CD14-positive monocyte (primary cell): ENCODE results near the gene AKT1. TPM values are rescaled to one million over a fixed set of nuclear protein-coding genes. Genes with fewer than 3 reads are reported as not detected.

Experiments used
- DNase-seq, 3 donors: peaks; one replicate each; pipeline ENCODE4 v3.0.0-alpha.2; 2011 to 2022
- H2AFZ ChIP-seq: 2 replicates; pipeline ENCODE4 v1.6.0; 2012; ENCODE audit warnings: mild to moderate bottlenecking, low read depth, low read length, inconsistent platforms; ENCODE audit not compliant: insufficient read depth, poor library complexity, severe bottlenecking
- H3K27ac ChIP-seq, 2 donors: 1 replicate in 1 of 2; 2 replicates in 1 of 2; pipeline ENCODE4 v1.5.1; 2012 to 2013; ENCODE audit warnings: low read length in 2 of 2, control low read depth in 1 of 2, inconsistent platforms in 1 of 2, low read depth in 1 of 2, mild to moderate bottlenecking in 1 of 2
- H3K27me3 ChIP-seq, 2 donors: one replicate each; pipeline versions ENCODE4 v1.6.0 to v1.6.1; 2011 to 2013; ENCODE audit warnings: low read length in 2 of 2; ENCODE audit not compliant: control insufficient read depth in 2 of 2, insufficient read depth in 2 of 2
- H3K36me3 ChIP-seq, 2 donors: replicated peaks in 1 of 2; 1 replicate in 1 of 2; 2 replicates in 1 of 2; pipeline versions ENCODE4 v1.5.1 to v1.6.1; 2012 to 2013; ENCODE audit warnings: low read length in 2 of 2, control low read depth in 1 of 2, inconsistent platforms in 1 of 2, mild to moderate bottlenecking in 1 of 2; ENCODE audit not compliant: insufficient read depth in 2 of 2, control insufficient read depth in 1 of 2
- H3K4me1 ChIP-seq, 2 donors: 1 replicate in 1 of 2; 2 replicates in 1 of 2; pipeline versions ENCODE4 v1.5.1 to v1.6.1; 2012 to 2013; ENCODE audit warnings: low read length in 2 of 2, control low read depth in 1 of 2, inconsistent platforms in 1 of 2, mild to moderate bottlenecking in 1 of 2, moderate library complexity in 1 of 2; ENCODE audit not compliant: insufficient read depth in 2 of 2, control insufficient read depth in 1 of 2
- H3K4me2 ChIP-seq: replicated peaks from 2 replicates; pipeline ENCODE3; 2012; ENCODE audit warnings: low read length, moderate library complexity, mild to moderate bottlenecking; ENCODE audit not compliant: poor library complexity, severe bottlenecking; ENCODE audit errors: extremely low read depth
- H3K4me3 ChIP-seq, 3 experiments: fragments of 200-600 bp in 1 of 3; sonication (generic) in 1 of 3; replicated peaks in 1 of 3; 1 replicate in 2 of 3; 2 replicates in 1 of 3; pipeline ENCODE4 v1.5.1; 2011 to 2013; ENCODE audit warnings: low read length in 3 of 3, mild to moderate bottlenecking in 3 of 3, control low read depth in 2 of 3, low read depth in 2 of 3, inconsistent platforms in 1 of 3, moderate library complexity in 1 of 3
- H3K79me2 ChIP-seq: 2 replicates; pipeline ENCODE4 v1.6.0; 2012; ENCODE audit warnings: mild to moderate bottlenecking, control low read depth, inconsistent platforms, low read length, moderate library complexity; ENCODE audit not compliant: insufficient read depth
- H3K9ac ChIP-seq: 2 replicates; pipeline ENCODE4 v1.6.0; 2017; ENCODE audit warnings: low read length, mild to moderate bottlenecking; ENCODE audit not compliant: insufficient read depth, poor library complexity, severe bottlenecking
- H3K9me3 ChIP-seq, 2 donors: replicated peaks in 1 of 2; 1 replicate in 1 of 2; 2 replicates in 1 of 2; pipeline versions ENCODE4 v1.5.1 to v1.6.1; 2012 to 2013; ENCODE audit warnings: low read length in 2 of 2, control low read depth in 1 of 2; ENCODE audit not compliant: control insufficient read depth in 1 of 2, insufficient read depth in 1 of 2
- H4K20me1 ChIP-seq: 2 replicates; pipeline ENCODE4 v1.6.0; 2012; ENCODE audit warnings: mild to moderate bottlenecking, low read length, control low read depth, moderate library complexity; ENCODE audit not compliant: insufficient read depth
- H3K27ac Mint-ChIP-seq, 7 donors: one replicate each; pipeline ENCODE4 v1.8.0; 2020; ENCODE audit warnings: mild to moderate bottlenecking in 7 of 7, mixed read lengths in 7 of 7, moderate library complexity in 6 of 7, inconsistent platforms in 2 of 7
- H3K27me3 Mint-ChIP-seq, 3 donors: one replicate each; pipeline ENCODE4 v1.8.0; 2021 to 2022; ENCODE audit warnings: low read depth in 3 of 3, mild to moderate bottlenecking in 3 of 3, mixed read lengths in 3 of 3, moderate library complexity in 3 of 3, inconsistent platforms in 1 of 3
- H3K36me3 Mint-ChIP-seq, 2 donors: one replicate each; pipeline ENCODE4 v1.8.0; 2020; ENCODE audit warnings: mixed read lengths in 2 of 2, inconsistent platforms in 1 of 2, mild to moderate bottlenecking in 1 of 2
- H3K4me1 Mint-ChIP-seq: one replicate; pipeline ENCODE4 v1.8.0; 2020; ENCODE audit warnings: mild to moderate bottlenecking, mixed read lengths
- H3K4me3 Mint-ChIP-seq, 2 donors: one replicate each; pipeline ENCODE4 v1.8.0; 2020; ENCODE audit warnings: mild to moderate bottlenecking in 2 of 2, mixed read lengths in 2 of 2, moderate library complexity in 1 of 2
- H3K9me3 Mint-ChIP-seq, 7 donors: one replicate each; pipeline ENCODE4 v1.8.0; 2020 to 2022; ENCODE audit warnings: mixed read lengths in 7 of 7, mild to moderate bottlenecking in 6 of 7, moderate library complexity in 6 of 7, inconsistent platforms in 2 of 7
- CTCF ChIP-seq: fragments of 200-600 bp; IDR thresholded peaks from one replicate; pipeline ENCODE4 v1.8.0; 2022; ENCODE audit warnings: antibody characterized with exemption, mild to moderate bottlenecking
- WGBS: methylation state at CpG from one replicate; pipeline ENCODE4 v1.1.5; 2013; ENCODE audit warnings: missing lambda C conversion rate; ENCODE audit not compliant: insufficient coverage; 5-methylcytosine and 5-hydroxymethylcytosine counted together
- intact Hi-C, 2 donors: fragments of 100-400 bp; cut with micrococcal nuclease; formaldehyde crosslinking; loops; one replicate each; pipeline versions ENCODE4 v1.15.0 to v1.15.1; 2023
- polyA plus RNA-seq, 3 donors: library from polyadenylated mRNA; depleted of rRNA in 1 of 3; unstranded in 2 of 3; stranded (reverse) in 1 of 3; fragments of 300-500 nt in 2 of 3; fragments of >200 nt in 1 of 3; fragmentation: Illumina TruSeq in 2 of 3; gene quantifications; 1 replicate in 2 of 3; 2 replicates in 1 of 3; pipeline ENCODE4 v1.2.3, GENCODE V29; 2012 to 2021

AKT1 gene
- polyA plus RNA-seq, 3 donors, result 7.2 to 180 (median 26.4) TPM

DNA sequence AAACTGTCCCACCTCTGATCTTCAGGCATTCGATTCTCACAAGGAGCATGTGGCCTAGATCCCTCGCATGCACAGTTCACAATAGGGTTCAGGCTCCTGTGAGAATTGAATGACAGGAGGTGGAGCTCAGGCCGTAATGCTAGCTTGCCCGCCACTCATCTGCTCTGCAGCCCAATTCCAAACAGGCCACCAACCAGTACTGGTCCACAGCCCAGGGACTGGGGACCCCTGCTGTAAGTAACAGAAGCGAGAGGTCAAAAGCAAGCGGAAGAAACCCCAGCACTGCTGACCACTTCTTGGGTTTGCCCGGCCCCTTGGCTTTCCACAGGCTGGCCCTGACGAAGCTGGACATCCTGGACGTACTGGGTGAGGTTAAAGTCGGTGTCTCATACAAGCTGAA, 51.1 kb downstream of the AKT1 start:
- no peak for TF ChIP-seq CTCF
- Mint-ChIP-seq H3K4me3 (no peak overlapping the region), H3K36me3 (peaks cover 3 to 4% of the 10 kb centered on the region in 2 donors), H3K9me3 (no peaks in the 10 kb centered on the region), H3K27ac (no peak overlapping the region), H3K27me3 (no peaks in the 10 kb centered on the region), H3K4me1 (peaks cover 17% of the 10 kb centered on the region)
- Histone ChIP-seq H3K9me3 (no peaks in the 10 kb centered on the region), H3K9ac (no peak overlapping the region), H3K4me1 (peaks cover 0 to 17% of the 10 kb centered on the region in 2 donors), H3K36me3 (no peaks in the 10 kb centered on the region), H2AFZ (no peak overlapping the region), H3K27ac (no peak overlapping the region), H4K20me1 (no peaks in the 10 kb centered on the region), H3K79me2 (no peaks in the 10 kb centered on the region), H3K4me2 (no peak overlapping the region), H3K27me3 (no peaks in the 10 kb centered on the region), H3K4me3 (no peak overlapping the region)
- DNase-seq, result no peak
- intact Hi-C loops, result no loop called here
- whole genome bisulfite sequencing, result 96% methylated on average over 5 of the region's 10 CpGs

GRCh38 chr14:104743461-104744380, 51.8 kb downstream of the AKT1 start:
- DNase-seq, result no peak
- WGBS, result 94% methylated on average over 19 of the region's 28 CpGs
- peaks cover 3 to 4% of the 10 kb centered on the region in 2 donors for H3K36me3 Mint-ChIP-seq
- Histone ChIP-seq H3K27ac (no peak overlapping the region), H3K27me3 (no peaks in the 10 kb centered on the region), H3K9me3 (no peaks in the 10 kb centered on the region), H3K36me3 (no peaks in the 10 kb centered on the region), H3K4me1 (peaks cover 0 to 10% of the 10 kb centered on the region in 2 donors), H3K4me2 (no peak overlapping the region), H3K9ac (no peak overlapping the region), H2AFZ (no peak overlapping the region), H3K79me2 (no peaks in the 10 kb centered on the region), H4K20me1 (no peaks in the 10 kb centered on the region), H3K4me3 (no peak overlapping the region)
- H3K4me3 Mint-ChIP-seq, result peak overlapping the region in 1 of 2 donors; percentile 52
- no peak overlapping the region for H3K27ac Mint-ChIP-seq
- H3K9me3 Mint-ChIP-seq, result no peaks in the 10 kb centered on the region
- no peak for TF ChIP-seq CTCF
- intact Hi-C loops, result no loop called here
- peaks cover 0 to under 1% (median 0%) of the 10 kb centered on the region in 3 donors for H3K27me3 Mint-ChIP-seq
- peaks cover 10% of the 10 kb centered on the region for H3K4me1 Mint-ChIP-seq
